Keratinocyte (primary cell): ENCODE results near the gene NFE2L1. TPM values are rescaled to one million over a fixed set of nuclear protein-coding genes. Genes with fewer than 3 reads are reported as not detected.

ENCODE experiments used
- DNase-seq: peaks from one replicate; pipeline ENCODE4 v3.0.0-alpha.2; 2011; ENCODE audit warnings: low read depth, missing footprints, low spot score
- FAIRE-seq: peaks from 2 replicates; lab custom pipeline; 2011; peaks lifted over from hg19 to GRCh38; lab: Jason Lieb, UNC
- H2AFZ ChIP-seq: 2 replicates; pipeline ENCODE4 v1.6.0; 2012; ENCODE audit warnings: low read length, control low read depth, inconsistent platforms; ENCODE audit not compliant: control insufficient read depth
- H3K27ac ChIP-seq: 2 replicates; pipeline ENCODE4 v1.5.1; 2011; ENCODE audit warnings: low read length; ENCODE audit not compliant: control insufficient read depth, insufficient read depth
- H3K27me3 ChIP-seq: 3 replicates; pipeline ENCODE4 v1.6.0; 2011; ENCODE audit warnings: low read length; ENCODE audit not compliant: control insufficient read depth, insufficient read depth; ENCODE audit errors: extremely low read depth
- H3K36me3 ChIP-seq, 2 experiments: 2 replicates in 1 of 2; 3 replicates in 1 of 2; pipeline ENCODE4 v1.5.1; 2011; ENCODE audit warnings: low read length in 2 of 2, mild to moderate bottlenecking in 1 of 2; ENCODE audit not compliant: control insufficient read depth in 2 of 2, insufficient read depth in 2 of 2; ENCODE audit errors: extremely low read depth in 1 of 2
- H3K4me1 ChIP-seq: 3 replicates; pipeline ENCODE4 v1.5.1; 2011; ENCODE audit warnings: low read length; ENCODE audit not compliant: control insufficient read depth, insufficient read depth; ENCODE audit errors: extremely low read depth
- H3K4me2 ChIP-seq: 3 replicates; pipeline ENCODE4 v1.6.0; 2011; ENCODE audit warnings: low read depth, low read length; ENCODE audit not compliant: control insufficient read depth, insufficient read depth; ENCODE audit errors: extremely low read depth
- H3K4me3 ChIP-seq, 3 experiments: fragments of 200-600 bp in 1 of 3; sonication (generic) in 1 of 3; 2 replicates in 2 of 3; 3 replicates in 1 of 3; pipeline ENCODE4 v1.5.1; 2011 to 2016; ENCODE audit warnings: low read length in 3 of 3, mild to moderate bottlenecking in 3 of 3, control low read depth in 2 of 3, inconsistent platforms in 1 of 3, low read depth in 1 of 3, mixed read lengths in 1 of 3, mixed run types in 1 of 3, moderate library complexity in 1 of 3; ENCODE audit not compliant: control insufficient read depth in 2 of 3, insufficient read depth in 2 of 3; ENCODE audit errors: extremely low read depth in 1 of 3
- H3K79me2 ChIP-seq: 2 replicates; pipeline ENCODE4 v1.6.0; 2012; ENCODE audit warnings: low read length; ENCODE audit not compliant: control insufficient read depth, insufficient read depth
- H3K9ac ChIP-seq: 3 replicates; pipeline ENCODE4 v1.6.0; 2011; ENCODE audit warnings: low read length; ENCODE audit not compliant: control insufficient read depth, insufficient read depth; ENCODE audit errors: extremely low read depth
- H3K9me1 ChIP-seq: 3 replicates; pipeline ENCODE4 v1.6.0; 2011; ENCODE audit warnings: low read length; ENCODE audit not compliant: control insufficient read depth, insufficient read depth; ENCODE audit errors: extremely low read depth
- H3K9me3 ChIP-seq: 2 replicates; pipeline ENCODE4 v1.5.1; 2012; ENCODE audit warnings: low read depth, low read length; ENCODE audit not compliant: control insufficient read depth
- H4K20me1 ChIP-seq: 3 replicates; pipeline ENCODE4 v1.6.0; 2011; ENCODE audit warnings: low read length; ENCODE audit not compliant: control insufficient read depth, insufficient read depth; ENCODE audit errors: extremely low read depth
- CTCF ChIP-seq, 3 experiments: IDR thresholded peaks in 1 of 3; conservative IDR thresholded peaks in 1 of 3; optimal IDR thresholded peaks in 1 of 3; 2 replicates in 2 of 3; 3 replicates in 1 of 3; pipeline versions ENCODE3 to v1.5.1; 2011; ENCODE audit warnings: low read length in 3 of 3, mild to moderate bottlenecking in 3 of 3, moderate library complexity in 2 of 3, control low read depth in 1 of 3, inconsistent platforms in 1 of 3; ENCODE audit not compliant: insufficient read depth in 2 of 3; ENCODE audit errors: extremely low read depth in 1 of 3
- EZH2 ChIP-seq: IDR thresholded peaks from one replicate; pipeline ENCODE4 v1.6.1; 2012; ENCODE audit warnings: inconsistent platforms, mild to moderate bottlenecking, low read length, moderate library complexity
- dilution Hi-C: fragments of 300-500 bp; cut with MboI; formaldehyde crosslinking; loops from one replicate; pipeline ENCODE4 v1.7.0; 2020; ENCODE audit warnings: low sequenced_read_pairs; ENCODE audit not compliant: extremely low pct_ligation_motif_present
- polyA plus RNA-seq, 5 experiments: library from polyadenylated mRNA; depleted of rRNA in 3 of 5; stranded (reverse) in 3 of 5; stranded (forward) in 1 of 5; unstranded in 1 of 5; fragments of >200 nt; gene quantifications; 1 replicate in 1 of 5; 2 replicates in 3 of 5; 3 replicates in 1 of 5; pipeline versions ENCODE4 v1.2.1 to v1.2.3, GENCODE V29; 2011 to 2012; ENCODE audit warnings: missing spikeins in 2 of 5, low read depth in 1 of 5, low replicate concordance in 1 of 5

The NFE2L1 gene
- polyA plus RNA-seq, 1 donor (not counting 4 experiments of a cell fraction or from before 2014, with no cell fraction given): 208 TPM

- H2AFZ ChIP-seq: no peak overlapping the region
- no peaks in the 10 kb centered on the region for H3K79me2 ChIP-seq
- no peaks in the 10 kb centered on the region for H3K9me3 ChIP-seq
- no peak overlapping the region for H3K4me3 ChIP-seq
- no peaks in the 10 kb centered on the region for H4K20me1 ChIP-seq
- no peak for FAIRE-seq
- no peak for DNase-seq
- no peak overlapping the region for H3K9ac ChIP-seq
- H3K4me2 ChIP-seq: no peak overlapping the region
- dilution Hi-C loops: no loop called here
- TF ChIP-seq CTCF (optimal IDR thresholded peaks at IDR 0.05 in 1 of 3, IDR thresholded peaks at IDR 0.05 in 1 of 3, conservative IDR thresholded peaks at IDR 0.05 in 1 of 3; ENCODE audit: extremely low read depth in 1 of 3, insufficient read depth in 2 of 3, low read length in 3 of 3) (no peak), EZH2 (no peak)
- peaks cover 8% of the 10 kb centered on the region for H3K27me3 ChIP-seq
- H3K36me3 ChIP-seq: no peaks in the 10 kb centered on the region
- peaks cover 11% of the 10 kb centered on the region for H3K4me1 ChIP-seq
- no peak overlapping the region for H3K27ac ChIP-seq
- H3K9me1 ChIP-seq: no peaks in the 10 kb centered on the region
These were observed 38.0 kb upstream of the NFE2L1 start for GRCh38 chr17:48010193-48010592.

GRCh38 chr17:48011405-48012150 is 36.6 kb upstream of the NFE2L1 start:
- Histone ChIP-seq H3K27me3 (peaks cover 8% of the 10 kb centered on the region), H3K4me3 (peak overlapping the region in 2 of 3 experiments; percentile 47 to 59), H2AFZ (peak overlapping the region; percentile 89), H3K4me1 (peaks cover 9% of the 10 kb centered on the region), H3K79me2 (no peaks in the 10 kb centered on the region), H4K20me1 (no peaks in the 10 kb centered on the region), H3K4me2 (peak overlapping the region; percentile 57), H3K36me3 (no peaks in the 10 kb centered on the region), H3K9me3 (no peaks in the 10 kb centered on the region), H3K9me1 (no peaks in the 10 kb centered on the region), H3K9ac (peak overlapping the region; percentile 19), H3K27ac (no peak overlapping the region)
- peak; percentile 59 for FAIRE-seq
- DNase-seq: no peak
- dilution Hi-C loops: no loop called here
- no peak for TF ChIP-seq EZH2
- peak; percentile 54 to 72 (median 68) for TF ChIP-seq CTCF (optimal IDR thresholded peaks at IDR 0.05 in 1 of 3, IDR thresholded peaks at IDR 0.05 in 1 of 3, conservative IDR thresholded peaks at IDR 0.05 in 1 of 3; ENCODE audit: extremely low read depth in 1 of 3, insufficient read depth in 2 of 3, low read length in 3 of 3)
